ENCODE results near the gene SRGAP1. TPM values are rescaled to one million over a fixed set of nuclear protein-coding genes. Genes with fewer than 3 reads are reported as not detected.
A peak's percentile ranks its signal among the peaks of the same experiment; 100 is the strongest.
"Not testable (repeated sequence)": the region's sequence is repeated elsewhere in the genome, so short reads cannot be mapped to it uniquely, and the experiment has no call there.

Gene SRGAP1
- total RNA-seq, 1 donor, result 18.1 TPM

DNA sequence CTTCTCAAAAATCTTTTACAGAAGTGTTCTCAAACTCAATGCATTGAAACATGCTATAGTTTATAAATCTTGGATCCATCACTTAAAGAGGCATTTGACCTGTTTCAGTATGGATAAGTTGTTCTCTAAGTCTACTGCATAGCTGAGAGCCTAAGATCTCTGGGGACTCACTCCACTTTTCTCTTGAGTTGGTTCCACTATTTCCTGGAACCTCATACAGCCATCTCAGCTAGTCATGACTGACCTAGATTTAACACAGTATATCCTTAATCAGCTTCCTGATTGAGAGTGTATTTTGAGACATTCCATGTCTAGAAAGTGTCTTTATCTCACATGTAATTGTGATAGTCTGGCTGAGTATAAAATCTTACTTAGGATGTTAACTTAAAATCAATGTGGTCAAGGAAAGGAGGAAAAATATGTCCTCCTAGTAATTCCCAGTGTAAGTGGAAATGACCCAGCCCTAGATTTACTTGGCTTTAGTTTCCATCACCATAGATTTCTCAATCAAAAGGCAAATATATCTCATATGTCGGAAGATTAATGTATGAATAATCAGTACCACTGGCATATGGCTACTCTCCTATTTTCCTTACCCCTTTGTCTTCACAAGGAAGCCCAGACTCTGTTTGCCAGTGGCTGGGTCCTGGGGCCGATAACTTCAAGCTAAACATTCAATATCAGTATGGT is 315.7 kb downstream of the SRGAP1 start:
- TF ChIP-seq, protein P1, sequence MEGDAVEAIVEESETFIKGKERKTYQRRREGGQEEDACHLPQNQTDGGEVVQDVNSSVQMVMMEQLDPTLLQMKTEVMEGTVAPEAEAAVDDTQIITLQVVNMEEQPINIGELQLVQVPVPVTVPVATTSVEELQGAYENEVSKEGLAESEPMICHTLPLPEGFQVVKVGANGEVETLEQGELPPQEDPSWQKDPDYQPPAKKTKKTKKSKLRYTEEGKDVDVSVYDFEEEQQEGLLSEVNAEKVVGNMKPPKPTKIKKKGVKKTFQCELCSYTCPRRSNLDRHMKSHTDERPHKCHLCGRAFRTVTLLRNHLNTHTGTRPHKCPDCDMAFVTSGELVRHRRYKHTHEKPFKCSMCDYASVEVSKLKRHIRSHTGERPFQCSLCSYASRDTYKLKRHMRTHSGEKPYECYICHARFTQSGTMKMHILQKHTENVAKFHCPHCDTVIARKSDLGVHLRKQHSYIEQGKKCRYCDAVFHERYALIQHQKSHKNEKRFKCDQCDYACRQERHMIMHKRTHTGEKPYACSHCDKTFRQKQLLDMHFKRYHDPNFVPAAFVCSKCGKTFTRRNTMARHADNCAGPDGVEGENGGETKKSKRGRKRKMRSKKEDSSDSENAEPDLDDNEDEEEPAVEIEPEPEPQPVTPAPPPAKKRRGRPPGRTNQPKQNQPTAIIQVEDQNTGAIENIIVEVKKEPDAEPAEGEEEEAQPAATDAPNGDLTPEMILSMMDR (IDR thresholded peaks at IDR 0.05; ENCODE audit: insufficient read depth, low read depth, low read length), result no peak
- DNase-seq (ENCODE audit: low read depth), result no peak
- H3K4me3 ChIP-seq (ENCODE audit: low read depth, low read length), result no peak overlapping the region

DNA sequence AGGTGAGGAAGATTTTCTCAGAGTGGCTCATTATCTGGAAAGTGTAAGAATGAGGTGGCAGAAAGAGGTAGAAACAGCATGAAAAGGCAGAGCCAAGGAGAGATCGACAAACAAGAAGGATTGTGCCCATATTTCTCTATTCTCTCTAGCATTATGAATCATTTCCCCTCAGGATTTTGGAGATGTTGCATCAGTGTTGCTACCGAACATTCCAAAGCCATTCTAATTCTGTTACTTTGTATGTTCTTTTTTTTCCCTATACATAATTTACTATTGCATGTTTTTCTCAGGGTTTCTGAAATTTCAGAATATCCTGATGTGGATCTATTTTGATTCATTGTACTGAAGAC is 316.2 kb downstream of the SRGAP1 start:
- peak; percentile 53 for DNase-seq (ENCODE audit: low read depth)
- H3K4me3 ChIP-seq (ENCODE audit: low read depth, low read length), result no peak overlapping the region
- TF ChIP-seq, protein P1 (IDR thresholded peaks at IDR 0.05; ENCODE audit: insufficient read depth, low read depth, low read length), result no peak

DNA sequence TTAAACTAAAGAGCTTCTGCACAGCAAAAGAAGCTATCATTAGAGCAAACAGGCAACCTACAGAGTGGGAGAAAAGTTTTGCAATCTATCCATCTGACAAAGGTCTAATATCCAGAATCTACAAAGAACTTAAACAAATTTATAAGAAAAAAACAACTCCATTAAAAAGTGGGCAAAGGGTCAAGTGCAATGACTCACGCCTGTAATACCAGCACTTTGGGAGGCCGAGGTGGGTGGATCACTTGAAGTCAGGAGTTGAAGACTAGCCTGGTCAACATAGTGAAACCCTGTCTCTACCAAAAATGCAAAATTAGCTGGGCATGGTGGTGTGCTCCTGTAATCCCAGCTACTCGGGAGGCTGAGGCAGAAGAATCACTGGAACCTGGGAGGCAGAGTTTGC is 322.1 kb downstream of the SRGAP1 start:
- not testable (repeated sequence) for H3K4me3 ChIP-seq (ENCODE audit: low read depth, low read length)
- peak; percentile 70 for DNase-seq (ENCODE audit: low read depth)

DNA sequence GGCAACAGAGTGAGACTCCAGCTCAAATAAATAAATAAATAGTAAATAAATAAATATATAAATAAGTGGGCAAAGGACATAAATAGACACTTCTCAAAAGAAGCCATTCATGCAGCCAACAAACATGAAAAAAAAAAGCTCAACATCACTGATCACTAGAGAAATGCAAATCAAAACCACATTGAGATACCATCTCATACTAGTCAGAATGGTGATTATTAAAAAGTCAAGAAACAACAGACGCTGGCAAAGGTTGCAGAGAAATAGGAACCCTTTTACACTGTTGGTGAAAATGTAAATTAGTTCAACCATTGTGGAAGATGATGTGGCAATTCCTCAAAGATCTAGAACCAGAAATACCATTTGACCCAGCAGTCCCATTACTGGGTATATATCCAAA is 322.5 kb downstream of the SRGAP1 start:
- not testable (repeated sequence) for H3K4me3 ChIP-seq (ENCODE audit: low read depth, low read length); DNase-seq (ENCODE audit: low read depth)

DNA sequence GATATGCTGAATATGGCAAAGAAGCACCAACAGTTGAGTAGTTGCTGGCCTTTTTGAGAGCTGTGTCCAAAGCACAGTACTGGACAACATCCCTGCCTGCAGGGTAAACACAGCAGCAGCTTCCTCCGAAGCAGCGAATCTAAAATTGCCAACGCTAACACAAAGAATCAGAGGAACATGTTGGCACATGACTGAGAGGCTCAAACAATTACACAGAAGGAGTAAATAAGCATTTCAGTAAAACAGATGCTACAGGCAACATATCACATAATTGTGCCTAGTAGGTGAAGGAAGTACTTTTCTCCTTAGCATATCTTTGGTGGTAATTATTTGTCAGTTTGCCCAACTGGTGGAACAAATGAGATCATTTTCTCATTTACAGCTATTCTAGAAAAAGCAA is 325.5 kb downstream of the SRGAP1 start:
- TF ChIP-seq, protein P1 (IDR thresholded peaks at IDR 0.05; ENCODE audit: insufficient read depth, low read depth, low read length), result no peak
- no peak for DNase-seq (ENCODE audit: low read depth)
- H3K4me3 ChIP-seq (ENCODE audit: low read depth, low read length), result no peak overlapping the region

DNA sequence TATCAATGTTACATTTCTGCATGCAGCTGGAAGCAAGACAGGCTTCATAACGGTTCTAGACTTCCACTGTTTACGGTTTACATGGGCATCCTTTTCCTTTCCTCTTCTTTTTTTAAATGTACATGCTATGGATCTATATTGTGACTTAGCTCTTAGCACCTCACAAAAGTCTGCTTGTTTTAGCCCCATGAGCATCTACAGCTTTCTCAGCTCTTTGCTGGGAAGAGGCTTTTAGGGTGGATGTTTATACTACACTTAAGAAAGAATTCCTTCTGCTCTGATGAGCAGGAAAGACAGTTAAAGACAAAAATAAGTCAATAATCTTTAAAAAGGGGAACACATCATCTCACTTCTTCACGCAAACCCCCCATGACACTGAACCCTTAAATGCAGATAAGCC is 326.2 kb downstream of the SRGAP1 start:
- H3K4me3 ChIP-seq (ENCODE audit: low read depth, low read length), result no peak overlapping the region
- TF ChIP-seq, protein P1 (IDR thresholded peaks at IDR 0.05; ENCODE audit: insufficient read depth, low read depth, low read length), result no peak
- no peak for DNase-seq (ENCODE audit: low read depth)

DNA sequence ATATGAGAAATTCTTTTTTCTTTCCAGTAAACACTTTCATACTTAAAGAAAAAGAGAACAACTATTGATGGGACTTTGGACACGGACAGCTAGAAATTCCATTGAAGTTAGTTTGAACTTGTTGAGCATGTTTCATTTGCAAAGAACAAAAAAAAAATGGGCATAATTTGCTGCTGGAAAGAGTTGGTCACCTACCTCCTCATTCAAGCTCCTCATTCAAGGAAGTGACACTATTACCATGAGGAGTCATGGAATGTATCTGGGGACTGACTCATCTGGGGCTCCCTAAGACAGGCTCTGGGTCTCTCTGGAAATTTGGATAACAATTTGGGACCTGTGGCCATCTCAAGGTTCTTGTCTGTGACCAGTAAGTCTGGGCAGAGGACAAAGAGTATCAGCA is 327.2 kb downstream of the SRGAP1 start:
- no peak overlapping the region for H3K4me3 ChIP-seq (ENCODE audit: low read depth, low read length)
- TF ChIP-seq, protein P1 (IDR thresholded peaks at IDR 0.05; ENCODE audit: insufficient read depth, low read depth, low read length), result no peak
- DNase-seq (ENCODE audit: low read depth), result no peak

DNA sequence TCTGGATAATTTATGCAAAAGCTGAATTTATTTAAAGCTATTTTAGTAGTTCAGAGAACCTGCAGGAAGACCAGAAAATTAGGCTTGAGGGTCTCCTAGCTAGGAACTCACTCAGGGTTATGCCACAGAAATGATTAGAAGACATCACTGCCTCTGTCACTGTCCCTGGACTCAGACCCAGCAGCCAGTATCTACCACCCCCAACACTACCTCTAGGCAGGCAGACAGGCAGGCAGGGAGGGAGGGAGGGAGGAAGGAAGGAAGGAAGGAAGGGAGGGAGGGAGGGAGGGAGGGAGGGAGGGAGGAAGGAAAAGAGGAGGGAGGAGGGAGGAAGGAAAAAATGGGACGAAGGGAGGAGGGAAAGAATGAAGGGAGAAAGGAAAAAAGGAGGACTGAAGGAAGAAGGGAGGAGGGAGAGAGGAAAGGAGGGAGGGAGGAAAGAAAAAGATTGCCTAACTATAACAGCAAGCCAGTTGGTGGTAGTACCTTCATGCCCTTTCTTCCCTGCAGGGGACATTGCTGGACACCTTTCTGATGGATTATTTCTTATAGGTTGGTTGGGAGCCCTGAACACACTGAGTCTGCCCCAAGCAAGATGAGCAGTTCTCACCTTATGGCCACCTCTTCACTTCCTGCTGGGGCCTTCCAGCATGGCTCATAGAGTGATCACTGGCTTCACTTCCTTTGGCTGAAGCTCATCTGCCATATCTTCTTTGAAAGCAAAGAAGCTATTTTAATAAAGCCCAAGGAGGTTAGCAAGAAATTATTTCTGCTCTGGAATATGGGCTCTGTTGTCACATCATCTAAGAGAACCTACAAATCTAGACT is 327.9 kb downstream of the SRGAP1 start:
- DNase-seq (ENCODE audit: low read depth), result no peak
- TF ChIP-seq, protein P1 (IDR thresholded peaks at IDR 0.05; ENCODE audit: insufficient read depth, low read depth, low read length), result no peak
- no peak overlapping the region for H3K4me3 ChIP-seq (ENCODE audit: low read depth, low read length)

Data from fibroblast of villous mesenchyme (primary cell).